ENCODE data around the gene S1PR1.

DNA sequence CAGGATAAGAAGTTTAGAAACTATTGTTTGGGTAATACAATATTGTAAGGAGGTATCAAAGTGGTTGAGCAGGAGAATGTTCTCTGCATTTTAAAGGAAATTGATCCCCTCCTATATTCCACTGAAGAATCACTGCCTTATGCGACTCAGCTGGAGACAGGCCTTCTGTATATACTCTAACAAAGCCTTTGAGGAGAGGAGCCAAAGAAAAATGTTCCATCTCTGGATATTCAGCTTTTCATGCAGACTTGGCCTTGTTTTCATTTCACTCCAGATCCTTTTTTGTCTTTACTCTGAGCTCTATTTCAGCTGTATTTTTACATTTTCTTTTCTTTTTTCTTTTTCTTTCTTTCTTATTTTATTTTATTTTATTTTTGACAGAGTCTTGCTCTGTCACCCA lies 42.1 kb upstream of the S1PR1 start:
- TF ChIP-seq, protein P1, sequence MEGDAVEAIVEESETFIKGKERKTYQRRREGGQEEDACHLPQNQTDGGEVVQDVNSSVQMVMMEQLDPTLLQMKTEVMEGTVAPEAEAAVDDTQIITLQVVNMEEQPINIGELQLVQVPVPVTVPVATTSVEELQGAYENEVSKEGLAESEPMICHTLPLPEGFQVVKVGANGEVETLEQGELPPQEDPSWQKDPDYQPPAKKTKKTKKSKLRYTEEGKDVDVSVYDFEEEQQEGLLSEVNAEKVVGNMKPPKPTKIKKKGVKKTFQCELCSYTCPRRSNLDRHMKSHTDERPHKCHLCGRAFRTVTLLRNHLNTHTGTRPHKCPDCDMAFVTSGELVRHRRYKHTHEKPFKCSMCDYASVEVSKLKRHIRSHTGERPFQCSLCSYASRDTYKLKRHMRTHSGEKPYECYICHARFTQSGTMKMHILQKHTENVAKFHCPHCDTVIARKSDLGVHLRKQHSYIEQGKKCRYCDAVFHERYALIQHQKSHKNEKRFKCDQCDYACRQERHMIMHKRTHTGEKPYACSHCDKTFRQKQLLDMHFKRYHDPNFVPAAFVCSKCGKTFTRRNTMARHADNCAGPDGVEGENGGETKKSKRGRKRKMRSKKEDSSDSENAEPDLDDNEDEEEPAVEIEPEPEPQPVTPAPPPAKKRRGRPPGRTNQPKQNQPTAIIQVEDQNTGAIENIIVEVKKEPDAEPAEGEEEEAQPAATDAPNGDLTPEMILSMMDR (optimal IDR thresholded peaks at IDR 0.05 in 1 of 3, IDR thresholded peaks at IDR 0.05 in 1 of 3, conservative IDR thresholded peaks at IDR 0.05 in 1 of 3; ENCODE audit: extremely low read depth in 1 of 3, insufficient read depth in 2 of 3, low read length in 3 of 3): no peak
- TF ChIP-seq EZH2 (IDR thresholded peaks at IDR 0.05; ENCODE audit: low read length): no peak
